KG1 (cell line): ENCODE data around the gene MPO.
A peak's percentile ranks its signal among the peaks of the same experiment; 100 is the strongest.

Source experiments
- DNase-seq: peaks from one replicate; lab custom pipeline; 2025; lab: John Stamatoyannopoulos, UW

Gene MPO

DNA sequence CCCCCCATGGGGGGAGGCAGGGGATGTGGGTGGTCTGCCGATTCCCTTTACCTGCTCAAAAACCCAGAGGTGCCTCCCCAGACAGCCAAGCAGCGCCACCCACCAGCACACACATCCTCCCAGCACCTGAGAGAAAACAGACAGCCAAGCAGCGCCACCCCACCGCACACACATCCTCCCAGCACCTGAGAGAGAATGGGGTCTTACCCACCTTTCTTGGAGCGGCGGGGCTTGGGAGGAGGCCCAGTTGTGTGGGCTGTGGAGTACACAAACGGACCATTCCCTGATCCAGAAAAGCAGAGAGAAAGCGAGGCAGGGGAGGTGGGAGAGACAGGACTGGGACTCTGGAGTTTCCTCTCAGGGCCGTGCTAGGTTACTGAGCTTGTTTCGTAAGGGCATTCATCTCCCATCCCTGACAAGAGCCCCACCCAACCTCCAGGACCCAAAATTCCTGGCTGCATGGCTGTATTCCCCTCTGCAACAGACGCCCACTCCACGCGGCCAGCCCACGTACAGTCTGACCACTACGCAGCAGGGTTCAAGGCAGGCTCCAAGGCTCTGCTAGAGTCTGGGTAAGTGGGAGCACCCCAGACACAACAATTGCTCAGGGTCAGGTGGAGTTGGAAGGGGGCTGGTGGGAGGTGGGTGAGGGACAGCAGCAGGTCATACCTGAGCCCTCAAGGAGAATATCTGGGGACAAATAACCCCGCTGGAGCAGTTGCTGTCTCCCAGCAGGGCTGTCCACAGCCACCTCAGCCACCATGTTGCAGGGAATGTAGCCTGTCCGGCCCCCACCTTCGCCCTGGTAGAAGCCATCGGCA, 25.6 kb upstream of the MPO start:
- no peak for DNase-seq

DNA sequence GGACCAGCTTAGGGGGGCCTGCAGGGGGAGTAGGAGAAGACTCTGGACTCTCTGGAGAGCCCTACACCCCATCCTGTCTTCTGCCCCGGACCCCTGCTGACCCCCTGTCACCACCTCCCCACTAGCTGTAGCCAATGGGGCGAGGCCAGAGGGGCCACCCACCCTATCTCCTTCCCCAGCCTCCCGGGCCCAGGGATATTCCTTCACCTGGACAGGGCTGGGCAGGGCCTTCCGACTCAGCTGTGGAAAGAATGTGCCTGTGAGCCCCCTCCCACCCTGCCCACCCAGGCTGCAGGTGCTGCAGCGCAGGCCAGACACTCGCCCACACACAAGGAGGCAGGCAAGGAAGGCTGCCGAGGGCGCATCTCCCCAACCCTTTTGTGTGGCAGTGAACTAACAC, 24.9 kb upstream of the MPO start:
- DNase-seq: no peak

DNA sequence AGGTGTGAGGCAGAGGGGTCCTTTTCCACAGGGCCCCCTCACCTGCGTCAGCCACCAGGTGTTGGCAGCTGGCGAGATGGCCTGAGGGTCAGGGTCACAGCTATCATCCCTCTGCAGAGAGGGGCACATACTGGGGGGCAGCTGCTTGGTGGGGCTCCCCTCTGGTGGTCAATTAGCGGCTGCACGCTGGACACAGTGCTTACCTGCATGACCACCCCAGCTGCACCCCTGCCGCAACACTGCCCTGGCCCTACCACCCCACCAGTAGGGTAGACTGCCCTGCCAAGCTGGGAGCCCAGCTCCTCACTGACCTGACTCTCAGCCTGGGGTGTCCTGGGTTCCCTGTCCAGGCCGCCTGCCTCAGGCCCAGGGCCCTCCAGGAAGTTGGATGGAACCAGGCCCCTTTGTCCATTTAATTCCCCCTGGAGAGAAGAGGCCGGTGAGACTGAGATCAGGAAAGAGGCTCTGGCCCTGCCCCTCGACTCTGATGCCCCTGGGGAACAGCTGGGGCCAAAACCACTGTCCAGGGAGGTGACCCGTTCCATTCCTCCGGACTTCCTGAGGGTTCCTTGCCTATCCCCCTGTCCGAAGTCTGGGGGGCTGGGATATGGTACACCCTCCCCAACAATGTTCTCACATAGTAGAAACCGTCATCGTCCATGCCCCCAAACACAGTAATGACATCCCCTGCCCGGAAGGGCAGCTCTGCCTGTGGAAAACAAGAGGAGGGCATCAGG, 24.2 kb upstream of the MPO start:
- DNase-seq: no peak

DNA sequence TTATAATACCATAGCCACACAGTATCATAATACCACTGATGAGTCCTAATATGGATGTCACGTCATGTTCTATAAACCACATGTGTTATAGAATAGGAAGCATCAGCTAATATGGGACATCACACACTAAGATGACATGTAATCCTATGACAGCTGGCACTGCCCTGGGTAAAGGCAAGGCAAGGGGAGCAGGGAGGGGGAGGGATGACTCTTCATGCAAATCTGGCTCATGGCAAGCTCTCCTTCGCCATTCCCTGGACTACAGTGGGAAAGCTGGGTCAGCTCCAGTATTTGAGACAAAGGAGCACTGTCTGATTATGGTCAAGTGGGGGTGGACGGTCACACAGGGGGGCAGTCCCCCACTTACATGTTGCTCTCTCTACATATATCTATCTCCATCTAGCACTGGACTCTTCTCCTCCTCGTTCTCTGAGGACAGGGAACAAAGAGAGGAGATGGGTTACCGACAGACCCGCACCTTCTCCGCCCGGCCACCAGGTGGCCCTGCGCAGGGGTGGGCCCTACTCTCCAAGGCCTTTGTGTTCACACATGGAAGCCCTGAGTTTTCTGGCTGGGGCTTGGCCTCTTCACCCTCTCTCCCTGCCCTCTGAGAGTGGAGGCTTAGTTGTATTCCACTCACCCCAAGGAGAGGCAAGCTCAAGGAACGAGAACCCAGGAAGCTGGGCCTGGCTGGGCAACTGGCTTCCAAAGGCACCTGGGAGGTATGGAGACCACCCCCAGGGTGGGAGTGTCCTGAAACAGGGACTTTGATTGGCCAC, 23.4 kb upstream of the MPO start:
- DNase-seq: peak; percentile 45

DNA sequence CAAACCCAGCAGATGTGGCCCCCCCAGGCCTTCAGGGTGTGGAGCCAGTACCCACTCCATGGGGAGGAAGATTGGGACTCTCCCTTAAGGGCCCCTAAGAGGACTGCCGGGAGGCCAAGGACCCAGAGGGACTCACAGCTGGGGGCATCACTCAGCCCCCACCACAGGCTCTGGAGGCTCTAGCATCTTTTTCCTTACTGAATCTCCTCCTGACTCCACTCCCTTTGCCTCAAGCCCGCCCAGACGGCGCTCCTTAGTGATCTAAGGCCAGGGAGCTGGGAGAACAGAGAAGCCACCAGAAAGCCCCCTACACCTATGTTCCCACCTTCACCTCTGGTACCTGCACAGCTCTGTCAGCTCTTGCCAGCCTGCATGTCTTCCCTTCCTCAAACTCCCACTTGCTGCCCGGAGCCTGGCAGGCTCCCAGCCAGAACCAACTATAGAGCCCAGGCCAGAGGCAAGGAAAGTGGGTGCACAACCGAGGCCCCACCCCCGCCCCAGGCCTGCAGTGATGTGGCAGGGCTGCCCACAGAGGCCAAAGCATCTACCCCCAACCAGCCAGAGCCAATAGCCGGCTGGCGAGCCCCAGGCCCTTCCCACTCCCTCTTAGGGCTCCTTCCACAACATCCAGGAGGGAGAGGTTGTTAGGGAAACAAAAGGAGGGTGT, 22.3 kb upstream of the MPO start:
- DNase-seq: no peak

DNA sequence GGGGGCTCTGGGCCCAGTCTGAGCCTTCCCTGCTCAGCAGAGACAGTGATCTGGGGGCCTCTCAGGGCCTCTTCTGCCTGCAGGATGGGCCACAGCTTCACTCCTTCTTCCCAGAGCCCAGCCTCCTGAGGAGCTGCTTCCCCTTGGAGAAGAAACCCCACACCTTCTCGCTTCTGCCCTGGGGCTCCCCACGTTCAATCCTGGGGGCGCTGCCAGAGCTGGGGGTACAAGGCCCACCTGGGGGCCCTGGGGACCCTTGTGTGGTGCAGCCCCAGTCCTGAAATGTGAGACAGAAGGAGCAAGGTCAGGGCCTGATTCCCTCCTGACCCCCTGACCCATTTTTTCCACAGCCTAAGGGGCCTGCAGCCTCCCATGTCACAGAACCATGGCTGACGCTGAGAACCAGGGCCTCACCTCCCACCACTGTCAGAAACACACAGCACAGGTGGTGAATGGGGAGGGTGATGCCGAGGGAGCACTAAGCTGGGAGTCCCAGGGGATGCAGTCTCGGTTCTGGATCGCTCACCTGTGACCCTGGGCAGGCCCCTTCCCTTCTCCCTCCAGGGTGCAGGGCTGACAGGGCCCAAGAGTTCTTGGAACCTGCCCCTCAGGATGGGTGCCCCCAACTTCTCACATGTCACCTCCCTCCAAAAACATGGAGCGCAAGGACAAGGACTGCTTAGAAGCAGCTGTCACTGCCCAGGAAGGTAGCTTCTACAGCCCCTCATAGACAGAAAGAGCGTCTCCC, 21.6 kb upstream of the MPO start:
- DNase-seq: no peak

DNA sequence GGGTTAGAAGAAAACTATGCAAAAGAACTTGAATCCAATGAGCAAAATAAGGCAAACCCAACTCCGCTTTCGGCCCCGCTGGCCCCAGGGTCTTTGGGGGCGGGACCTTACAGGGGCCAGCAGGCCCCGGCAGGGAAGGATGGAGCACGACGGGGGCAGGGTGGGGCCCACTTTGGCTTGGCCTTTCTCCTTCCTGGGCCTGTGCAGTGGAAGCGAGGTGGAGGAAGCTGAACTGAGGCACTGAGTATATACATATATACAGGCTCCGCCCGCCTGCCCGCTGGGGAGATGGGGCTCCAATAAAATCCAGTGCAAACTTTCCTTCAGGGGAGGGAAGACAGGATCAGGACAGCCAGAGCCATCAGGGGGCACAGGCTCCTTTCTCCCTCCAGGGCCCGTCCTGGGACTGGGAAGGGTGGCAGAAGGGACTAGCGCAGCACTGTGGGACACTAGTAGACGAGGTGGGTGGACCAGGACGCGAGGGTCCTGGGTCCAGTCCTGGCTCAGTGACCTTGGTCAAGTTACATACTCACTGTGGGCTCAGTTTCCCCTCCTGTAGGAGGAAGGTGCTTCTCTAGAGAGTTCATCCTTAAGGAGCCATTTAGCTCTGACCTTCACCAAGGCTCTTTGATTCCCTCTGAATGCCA, 20.9 kb upstream of the MPO start:
- DNase-seq: no peak

DNA sequence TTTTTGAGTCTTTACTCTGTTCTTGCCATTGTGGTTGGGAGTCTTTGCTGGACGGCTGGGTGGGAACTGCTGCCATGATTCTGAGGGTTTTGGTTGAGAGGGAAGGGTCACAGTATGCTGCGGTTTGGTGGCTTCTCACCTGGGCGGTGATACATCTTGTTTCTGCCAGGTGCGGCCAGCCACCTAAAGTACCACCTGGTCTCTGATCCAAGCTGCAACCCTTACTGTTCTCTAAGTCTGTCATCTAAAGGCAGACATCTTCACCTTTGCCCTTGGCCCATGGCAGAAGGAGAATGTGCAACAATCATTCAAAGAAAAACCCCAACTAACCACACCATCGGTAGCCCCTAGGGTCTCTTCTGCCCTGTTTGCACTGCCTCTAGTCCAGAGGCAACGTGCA, 19.6 kb upstream of the MPO start:
- DNase-seq: no peak

DNA sequence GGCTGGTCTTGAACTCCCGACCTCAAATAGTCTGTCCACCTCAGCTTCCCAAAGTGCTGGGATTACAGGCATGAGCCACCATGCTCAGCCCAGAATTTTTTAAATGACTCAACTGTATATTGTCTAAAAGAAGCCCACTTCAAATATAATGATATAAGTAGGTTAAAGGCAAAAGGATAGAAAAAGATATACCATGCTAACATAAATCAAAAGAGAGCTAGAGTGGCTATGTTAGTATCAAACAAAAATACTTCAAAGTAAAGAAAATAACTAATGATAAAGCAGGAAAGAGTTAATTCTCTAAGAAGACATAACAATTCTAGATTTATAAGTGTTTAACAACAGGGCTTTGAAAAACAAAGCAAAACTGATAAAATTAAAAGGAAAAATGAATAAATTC, 13.3 kb upstream of the MPO start:
- DNase-seq: no peak

DNA sequence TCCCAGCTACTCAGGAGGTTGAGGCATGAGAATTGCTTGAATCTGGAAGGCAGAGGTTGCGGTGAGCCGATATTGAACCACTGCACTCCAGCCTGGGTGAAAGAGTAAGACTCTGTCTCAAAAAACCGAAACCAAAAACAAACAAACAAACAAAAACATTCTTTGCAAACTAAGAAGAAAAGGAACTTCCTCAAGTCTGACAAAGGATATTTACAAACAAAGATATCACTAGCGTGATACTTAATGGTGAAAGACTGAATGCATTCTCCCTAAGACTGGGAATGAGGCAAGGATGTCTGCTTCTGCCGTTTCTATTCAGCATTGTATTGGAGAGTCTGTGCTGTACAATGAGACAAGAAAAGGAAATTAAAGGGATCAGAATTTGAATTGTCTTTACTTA, 10.5 kb upstream of the MPO start:
- DNase-seq: no peak

DNA sequence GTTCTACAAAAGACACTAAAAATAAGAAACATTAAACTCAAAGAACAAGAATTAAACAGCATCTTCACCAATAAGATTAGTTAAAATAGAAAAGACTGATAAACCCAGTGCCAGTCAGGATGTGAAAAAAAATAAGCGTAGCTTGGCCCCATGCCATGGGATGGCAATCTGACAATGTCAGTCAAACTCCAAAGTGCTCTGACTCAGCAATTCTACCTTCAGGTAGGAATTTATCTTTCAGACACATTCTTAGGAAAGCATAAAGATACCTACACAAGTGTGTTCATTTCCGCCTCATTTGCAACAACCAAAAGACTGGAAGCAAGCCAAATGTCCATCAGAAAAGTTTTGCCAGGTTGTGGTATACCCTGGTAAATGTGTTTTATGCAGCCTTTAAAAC, 9.1 kb upstream of the MPO start:
- no peak for DNase-seq

DNA sequence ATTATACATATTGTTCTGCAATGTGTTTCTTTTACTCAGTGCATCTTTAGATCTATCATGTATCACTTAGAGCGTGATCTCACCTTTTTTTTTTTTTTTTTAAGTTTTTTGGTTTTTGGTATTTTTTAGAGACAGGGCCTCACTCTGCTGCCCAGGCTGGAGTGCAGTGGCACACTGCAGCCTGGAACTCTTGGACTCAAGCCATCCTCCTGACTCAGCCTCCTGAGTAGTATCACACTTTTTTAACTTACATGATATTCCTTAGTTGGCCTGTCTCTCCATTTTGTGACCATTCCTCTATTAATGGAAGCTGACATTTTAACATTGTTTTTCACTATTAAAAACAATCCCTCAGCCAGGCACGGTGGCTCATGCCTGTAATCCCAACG, 4.7 kb upstream of the MPO start:
- DNase-seq: no peak

DNA sequence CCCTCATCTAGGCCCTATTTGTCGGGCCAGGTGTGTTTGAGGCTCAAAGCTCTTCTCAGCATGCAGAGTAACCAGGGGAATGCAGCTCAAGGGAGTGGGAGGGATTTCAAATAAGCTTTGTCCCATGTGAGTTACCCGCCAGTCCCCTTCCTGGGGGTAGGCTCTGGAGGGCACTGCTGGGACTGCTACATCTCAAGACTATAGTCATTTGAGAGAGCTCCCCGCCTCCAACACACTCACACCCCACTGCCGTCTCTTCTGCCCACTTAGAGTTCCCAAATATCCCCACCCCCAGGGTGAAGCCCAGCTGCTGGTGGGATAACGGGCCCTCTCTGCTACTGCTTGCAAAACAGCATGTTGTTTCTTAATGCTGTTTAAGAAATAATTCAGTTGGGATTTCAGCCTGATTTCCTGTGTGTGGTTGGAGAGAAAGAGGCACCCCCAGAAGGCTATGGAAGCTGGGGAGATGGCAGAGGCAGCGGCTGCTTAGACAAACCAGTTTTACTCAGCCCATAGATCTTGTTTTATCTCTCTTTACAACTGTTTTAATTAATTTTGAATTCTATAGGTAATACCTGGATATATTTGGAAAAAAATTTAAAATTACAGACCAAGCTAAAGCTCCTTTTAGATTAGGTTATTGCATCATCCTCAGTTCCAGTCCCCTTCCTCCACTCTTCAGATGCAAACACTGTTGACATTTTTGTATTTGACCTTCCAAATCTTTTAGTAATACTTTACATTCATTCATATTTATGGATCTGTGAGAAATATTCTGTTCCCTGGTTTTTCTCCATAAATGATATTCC, 4.1 kb upstream of the MPO start:
- DNase-seq: no peak

DNA sequence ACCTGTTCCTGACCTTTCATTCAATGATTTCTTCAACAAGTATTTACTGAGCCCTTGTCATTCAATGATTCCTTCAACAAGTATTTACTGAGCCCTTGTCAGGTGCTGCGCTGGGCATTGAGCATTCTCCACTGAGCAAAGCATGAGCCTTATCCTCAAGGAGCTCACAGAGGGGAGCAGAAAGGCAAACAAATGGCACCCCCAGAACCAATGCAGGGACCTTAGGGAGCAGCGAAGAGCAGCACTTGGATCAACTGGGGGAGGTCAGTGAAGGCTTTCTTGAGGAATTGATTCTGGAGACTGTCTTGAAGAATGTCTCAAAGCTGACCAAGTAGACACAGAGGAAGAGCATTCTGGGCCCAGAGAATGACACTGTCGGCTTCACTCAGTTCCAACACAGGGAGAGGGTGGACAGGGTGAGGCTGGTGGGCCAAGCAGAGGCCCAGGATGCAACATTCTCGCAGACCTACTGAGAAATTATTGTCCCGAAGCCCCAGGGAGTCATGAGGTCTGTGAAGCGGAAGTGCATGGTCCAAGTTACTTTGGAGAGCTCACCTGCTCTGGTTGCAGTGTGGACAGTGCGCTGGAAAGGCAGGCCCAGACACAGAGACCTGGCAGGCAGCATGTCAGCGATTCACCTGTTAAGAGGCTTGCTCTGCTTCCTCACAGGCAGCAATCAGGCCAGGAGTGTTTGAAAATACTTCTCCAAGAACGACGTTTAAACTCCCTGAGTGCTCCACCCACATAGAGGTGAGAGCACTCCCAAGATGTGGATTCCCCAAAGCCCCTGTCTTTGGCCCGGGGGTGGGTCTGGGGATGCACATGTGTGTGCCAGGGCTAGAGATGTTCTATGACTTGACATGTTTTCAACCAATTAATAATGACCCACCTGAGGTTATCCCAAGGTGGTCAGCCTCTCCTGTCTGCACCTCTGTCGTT, 3.2 kb upstream of the MPO start:
- DNase-seq: no peak

DNA sequence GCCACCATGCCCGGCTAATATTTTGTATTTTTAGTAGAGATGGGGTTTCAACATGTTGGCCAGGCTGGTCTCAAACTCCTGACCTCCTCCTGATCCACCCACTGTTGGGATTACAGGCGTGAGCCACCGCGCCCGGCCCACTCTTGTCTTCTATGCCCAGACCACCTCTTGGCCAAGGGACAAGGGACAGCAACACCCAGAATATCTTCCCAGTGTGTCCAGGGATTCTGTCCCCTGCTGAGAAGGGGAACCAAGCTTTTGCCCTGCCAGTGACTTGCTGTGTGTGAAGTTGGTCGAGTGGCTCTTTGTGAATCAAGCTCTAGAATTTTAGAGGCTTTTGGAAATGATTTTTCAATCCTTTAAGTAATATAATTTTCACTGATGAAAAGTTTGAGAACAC, 1.7 kb upstream of the MPO start:
- DNase-seq: no peak

DNA sequence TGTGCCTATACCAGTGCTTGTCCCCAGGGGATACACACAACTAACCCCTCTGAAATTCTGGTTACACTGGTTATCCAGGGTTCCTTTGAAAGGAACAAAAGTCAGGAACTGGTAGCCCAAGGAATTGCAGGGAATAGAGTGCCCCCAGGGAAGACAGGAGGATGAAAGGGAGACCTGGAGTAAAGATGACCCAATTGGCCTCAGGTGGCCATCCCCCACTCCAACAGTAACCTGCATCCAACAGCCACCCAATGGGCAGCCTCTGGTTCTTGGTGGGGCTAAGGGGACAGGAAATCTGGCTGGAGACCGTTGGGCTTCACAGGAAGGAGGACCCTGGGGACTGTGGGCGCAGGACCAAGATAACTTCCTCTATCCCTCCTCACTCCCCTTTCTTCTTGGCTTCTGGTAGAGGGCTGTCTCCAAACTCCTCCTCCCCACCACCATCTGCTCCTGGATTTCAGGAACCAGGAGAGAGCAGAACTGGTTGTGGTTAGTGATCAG, 826 bp upstream of the MPO start:
- DNase-seq: peak; percentile 72

DNA sequence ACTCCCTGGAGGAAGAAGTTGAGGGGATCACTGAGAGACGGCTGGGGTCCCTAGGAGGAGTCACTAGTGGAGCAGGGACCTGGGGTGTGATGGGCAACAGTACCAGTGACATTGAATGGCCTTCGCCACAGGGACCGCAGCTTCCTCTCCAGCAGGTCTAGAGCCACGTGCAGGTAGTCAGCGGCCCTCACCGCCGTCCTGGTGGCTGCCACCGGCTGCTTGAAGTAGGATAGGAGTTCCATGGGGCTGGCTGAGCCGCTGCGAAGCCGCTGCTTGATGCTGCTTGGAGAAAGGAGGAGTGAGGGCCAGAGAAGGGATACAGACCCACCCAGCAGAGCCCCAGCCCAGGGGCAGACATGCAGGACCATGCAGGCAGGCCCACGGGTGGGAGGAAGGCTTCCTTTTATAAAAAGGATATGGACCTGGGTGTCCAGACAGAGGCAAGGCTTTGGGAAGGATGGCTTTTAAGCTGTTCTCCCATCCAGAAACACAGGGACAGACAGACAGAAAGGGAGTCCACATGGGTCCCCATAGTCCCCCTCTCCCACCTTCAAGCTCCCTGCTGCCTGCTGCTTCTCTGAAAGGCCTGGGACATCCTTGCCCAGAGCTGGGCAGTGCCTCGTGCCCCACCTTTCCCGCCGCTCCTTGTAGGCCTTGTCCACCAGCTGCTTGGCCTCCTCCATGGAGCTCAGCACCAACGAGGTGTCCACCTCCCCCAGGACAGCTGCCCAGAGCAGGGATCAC, 827 bp downstream of the MPO start:
- no peak for DNase-seq

DNA sequence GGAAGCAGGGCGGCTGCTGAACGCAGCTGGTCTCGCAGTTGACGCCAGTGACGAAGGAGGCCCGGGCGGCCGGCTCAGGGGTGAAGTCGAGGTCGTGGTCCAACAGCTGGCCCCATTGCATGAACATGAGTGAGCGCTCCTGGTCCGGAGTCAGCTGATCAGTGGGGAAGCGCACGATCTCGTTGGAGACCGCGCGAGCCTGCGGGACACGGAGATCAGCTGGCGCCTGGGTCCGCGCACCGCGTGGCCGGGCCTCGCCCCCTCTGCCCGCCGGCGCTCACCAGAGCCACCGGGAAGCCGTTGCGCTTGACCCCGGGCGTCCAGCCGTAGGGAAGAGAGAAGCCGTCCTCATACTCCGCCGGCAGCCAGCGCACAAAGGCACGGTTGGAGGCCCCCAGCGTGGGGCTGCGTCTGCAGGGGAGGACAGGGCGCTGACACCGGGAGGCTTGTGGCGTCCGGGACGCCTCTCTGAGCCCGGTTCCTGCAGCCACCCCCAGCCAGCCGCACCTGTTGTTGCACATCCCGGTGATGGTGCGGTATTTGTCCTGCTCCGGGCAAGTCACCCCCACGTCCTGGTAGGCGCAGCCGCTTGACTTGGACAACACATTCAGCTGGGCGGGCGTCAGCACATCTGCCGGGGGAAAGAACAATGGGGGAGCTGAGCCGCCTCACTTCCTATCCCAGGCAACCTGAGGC, 1.6 kb downstream of the MPO start:
- no peak for DNase-seq
